ENCODE results near the gene FOXO6.
A peak's percentile ranks its signal among the peaks of the same experiment; 100 is the strongest.

Gene FOXO6

DNA sequence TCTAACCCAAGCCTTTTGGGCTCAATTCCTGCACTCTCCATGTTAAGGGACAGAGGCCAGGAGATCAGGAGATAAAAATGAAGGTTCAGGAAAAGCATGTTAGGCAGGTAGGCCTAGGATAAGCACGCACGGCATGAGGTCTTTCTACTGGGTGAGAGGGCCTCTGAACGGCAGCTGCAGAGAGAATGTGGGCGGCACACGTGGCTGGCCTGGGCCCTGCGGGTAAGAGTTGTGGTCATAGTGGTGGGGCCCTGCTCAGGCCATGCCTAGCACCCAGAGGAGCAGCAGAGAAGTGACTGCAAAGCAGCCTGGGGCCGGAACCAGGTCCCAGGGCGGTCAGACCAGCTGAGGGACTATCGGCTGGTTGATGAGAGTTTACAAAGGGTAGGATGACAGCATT is 7.5 kb upstream of the FOXO6 start:
- no peak for DNase-seq

GRCh38 chr1:41354956-41355355 is 6.3 kb upstream of the FOXO6 start:
- no peak for DNase-seq

DNA sequence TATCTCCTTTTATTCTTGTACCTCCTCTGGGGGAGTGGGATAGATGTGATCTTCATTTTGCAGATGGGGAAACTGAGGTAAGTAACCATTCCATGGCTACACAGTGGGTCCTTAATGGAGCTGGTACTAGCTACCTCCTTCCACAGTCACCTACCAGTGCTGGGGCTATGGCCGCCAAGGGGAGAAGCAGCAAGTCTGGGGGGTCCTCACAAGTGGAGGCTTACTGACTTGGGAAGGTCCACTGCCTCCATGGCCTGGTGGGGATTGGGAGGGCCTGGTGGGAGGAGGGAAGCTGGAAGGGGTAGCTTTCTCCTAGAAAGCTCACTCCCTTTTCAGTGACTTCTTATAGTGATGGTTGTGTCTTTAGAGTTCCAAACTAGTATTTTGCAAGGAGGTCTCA is 5.9 kb upstream of the FOXO6 start:
- no peak for DNase-seq

DNA sequence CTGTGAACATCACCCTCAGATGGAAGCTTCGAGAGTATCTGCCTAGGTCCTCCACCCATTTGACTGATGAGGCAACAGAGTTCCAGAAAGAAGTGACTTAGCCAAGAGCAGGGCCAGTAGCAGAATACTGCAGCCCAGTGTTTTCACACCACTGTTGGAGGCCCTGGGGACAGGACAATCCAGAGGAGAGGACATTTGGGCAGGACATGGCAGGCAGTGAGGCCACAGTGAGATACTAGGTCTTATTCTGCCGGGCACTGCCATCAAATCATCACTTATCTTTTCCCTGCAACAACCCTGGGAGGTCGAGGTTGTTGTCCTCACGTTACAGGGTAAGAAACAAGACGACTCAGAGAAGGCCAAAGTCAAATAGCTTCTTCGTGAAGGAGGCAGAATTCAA is 5.5 kb upstream of the FOXO6 start:
- no peak for DNase-seq

GRCh38 chr1:41356752-41357151 is 4.5 kb upstream of the FOXO6 start:
- no peak for DNase-seq

- DNase-seq, result no peak
Observed at GRCh38 chr1:41357451-41358101, 3.7 kb upstream of the FOXO6 start.

DNA sequence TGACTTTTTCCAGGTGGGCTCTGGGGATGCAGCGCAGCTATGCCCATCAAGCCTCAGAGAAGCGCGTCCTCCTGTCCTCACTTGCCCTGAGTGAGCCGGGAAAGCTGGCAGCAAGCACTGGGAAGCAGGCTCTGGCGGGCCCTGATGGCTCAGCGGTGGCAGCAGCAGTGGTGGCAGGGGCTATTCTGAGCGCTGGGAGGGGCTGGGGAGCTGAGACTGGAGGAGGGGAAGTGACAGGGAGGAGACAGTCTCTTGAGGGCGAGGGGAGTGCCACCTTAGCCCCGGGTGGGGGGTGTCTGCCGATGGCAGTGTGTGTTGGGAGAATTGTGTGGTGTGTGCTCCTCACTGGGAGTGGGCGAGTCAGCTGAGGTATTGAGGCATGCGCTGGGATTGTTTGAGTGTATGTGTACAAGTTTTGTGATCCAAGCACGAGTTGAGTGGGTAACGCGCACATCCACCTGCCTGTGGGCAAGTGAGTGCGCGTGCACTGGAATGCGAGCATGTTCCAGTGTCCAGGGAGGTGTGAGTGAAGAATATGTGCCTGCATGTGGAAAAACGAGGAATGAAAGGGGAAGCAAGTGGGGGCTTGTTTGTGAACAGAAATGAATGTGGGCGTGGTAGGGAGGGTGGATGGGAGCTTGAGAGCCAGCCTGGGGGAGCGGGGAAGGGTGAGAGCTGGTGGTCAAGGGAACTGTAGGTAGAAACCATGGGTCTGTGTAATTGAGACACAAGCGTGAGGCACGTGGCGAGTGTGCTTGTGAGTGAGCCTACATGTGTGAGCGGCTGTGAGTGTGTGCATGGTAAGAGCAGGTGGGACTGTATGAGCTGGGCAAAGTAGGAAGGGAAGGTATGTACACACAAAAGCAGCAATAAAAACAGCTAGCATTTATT is 2.9 kb upstream of the FOXO6 start:
- DNase-seq, result no peak

DNA sequence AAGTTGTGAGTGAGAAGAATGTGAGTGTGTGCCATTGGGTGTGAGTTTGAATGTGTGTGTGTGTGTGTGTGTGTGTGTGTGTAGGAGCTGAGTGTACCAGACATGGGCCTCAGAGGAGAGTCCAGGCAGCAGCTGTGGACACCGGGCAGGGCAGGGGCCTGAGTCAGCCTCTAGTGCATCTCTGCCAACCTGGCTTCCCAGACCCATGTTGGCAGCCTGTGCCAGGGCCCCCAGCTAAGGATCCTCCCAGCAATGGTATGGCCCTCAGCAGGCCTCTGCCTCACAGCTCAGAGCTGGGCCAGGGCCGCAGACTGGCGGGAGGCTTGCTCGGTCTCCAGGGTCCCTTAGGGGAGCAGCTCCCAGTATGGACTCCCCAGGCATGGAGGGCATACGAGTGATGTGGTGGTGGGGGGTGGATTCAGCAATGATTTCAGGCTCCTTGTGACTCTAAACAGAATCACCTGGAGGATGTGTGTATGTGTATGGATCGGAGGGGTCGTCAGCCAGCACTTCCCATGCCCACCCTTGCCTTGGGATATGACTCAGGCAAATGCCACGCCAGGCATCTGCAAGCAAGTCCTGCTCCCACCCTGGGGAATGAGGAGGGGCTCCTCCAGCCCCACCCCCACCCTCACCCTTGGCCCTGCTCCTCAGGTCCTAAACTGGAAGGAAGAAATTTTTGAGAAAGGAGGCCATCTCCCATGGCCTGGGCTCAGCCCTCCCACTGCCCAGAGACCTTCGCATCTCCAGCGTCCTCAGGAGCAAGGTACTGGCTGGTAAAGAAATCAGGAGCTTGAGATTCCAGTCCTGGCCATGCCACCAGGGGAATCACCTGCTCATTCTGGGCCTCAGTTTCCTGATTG is 1.8 kb upstream of the FOXO6 start:
- DNase-seq, result no peak

DNA sequence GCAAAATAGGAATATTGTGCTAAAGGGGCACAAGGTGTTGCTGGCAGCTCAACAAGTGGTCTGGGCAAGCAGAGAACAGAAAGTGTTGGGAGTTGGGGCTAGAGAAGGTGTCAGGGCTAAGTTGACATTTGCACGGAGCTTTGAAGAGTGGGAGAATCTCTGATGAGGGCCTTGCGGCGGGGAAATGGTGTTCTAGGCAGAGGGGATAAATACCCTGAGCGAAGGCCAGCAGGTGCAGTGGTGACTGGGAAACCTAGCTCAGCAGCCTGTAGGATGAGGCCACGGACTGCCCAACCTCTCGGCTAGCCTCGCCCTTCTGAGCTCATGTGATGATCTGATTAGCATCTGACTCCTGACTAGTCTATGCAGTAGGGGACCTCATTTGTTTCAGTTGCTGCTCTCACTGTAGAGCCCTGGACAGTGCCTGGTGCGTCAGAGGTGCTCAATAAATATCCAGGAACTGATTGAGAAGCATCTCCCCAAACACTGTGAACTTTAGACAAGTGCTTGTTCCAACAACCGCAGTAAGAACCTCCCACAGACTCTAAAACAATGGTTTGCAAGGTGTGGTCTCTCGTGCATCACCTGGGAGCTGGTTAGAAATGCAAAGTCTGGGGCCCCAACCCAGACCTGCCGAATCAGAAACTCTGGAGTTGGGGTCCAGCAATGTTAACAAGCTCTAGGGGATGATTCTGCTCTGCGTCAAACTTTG is 1.0 kb upstream of the FOXO6 start:
- peak; percentile 89 to 95 for DNase-seq

DNA sequence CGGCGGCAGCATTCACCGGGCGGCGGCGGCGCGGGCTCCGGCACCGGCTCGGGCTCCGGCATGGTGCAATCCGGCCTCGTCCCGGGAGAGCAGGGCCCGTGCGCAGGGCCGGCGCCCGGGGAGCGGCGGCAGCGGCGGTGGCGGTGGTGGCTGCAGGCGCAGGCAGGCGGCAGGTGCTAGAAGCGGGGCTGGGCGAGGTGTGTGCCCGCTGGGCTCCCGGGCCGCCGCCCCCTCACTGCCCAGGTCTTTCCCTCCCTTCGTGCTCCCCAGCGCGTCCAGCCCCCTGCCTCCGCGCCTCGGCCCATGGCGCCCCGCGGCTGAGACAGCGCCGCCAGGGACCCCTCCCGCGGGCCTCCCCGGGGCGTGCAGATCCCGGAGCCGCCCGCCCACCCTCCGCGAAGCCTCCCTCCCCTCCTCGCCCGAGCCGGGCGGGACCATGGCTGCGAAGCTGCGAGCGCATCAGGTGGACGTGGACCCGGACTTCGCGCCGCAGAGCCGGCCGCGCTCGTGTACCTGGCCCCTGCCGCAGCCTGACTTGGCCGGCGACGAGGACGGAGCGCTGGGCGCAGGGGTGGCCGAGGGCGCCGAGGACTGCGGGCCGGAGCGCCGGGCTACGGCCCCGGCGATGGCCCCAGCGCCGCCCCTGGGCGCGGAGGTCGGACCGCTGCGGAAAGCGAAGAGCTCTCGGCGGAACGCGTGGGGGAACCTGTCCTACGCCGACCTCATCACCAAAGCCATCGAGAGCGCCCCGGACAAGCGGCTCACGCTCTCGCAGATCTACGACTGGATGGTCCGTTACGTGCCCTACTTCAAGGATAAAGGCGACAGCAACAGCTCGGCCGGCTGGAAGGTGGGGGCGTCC is 492 bp downstream of the FOXO6 start:
- DNase-seq, result peak in 1 of 2 experiments; percentile 91

- DNase-seq, result no peak
Observed at GRCh38 chr1:41362357-41362721, 1.1 kb downstream of the FOXO6 start.

- peak in 1 of 2 experiments; percentile 48 for DNase-seq
Observed at GRCh38 chr1:41362749-41363590, 1.7 kb downstream of the FOXO6 start.

- no peak for DNase-seq
Observed at GRCh38 chr1:41363591-41364320, 2.5 kb downstream of the FOXO6 start.

DNA sequence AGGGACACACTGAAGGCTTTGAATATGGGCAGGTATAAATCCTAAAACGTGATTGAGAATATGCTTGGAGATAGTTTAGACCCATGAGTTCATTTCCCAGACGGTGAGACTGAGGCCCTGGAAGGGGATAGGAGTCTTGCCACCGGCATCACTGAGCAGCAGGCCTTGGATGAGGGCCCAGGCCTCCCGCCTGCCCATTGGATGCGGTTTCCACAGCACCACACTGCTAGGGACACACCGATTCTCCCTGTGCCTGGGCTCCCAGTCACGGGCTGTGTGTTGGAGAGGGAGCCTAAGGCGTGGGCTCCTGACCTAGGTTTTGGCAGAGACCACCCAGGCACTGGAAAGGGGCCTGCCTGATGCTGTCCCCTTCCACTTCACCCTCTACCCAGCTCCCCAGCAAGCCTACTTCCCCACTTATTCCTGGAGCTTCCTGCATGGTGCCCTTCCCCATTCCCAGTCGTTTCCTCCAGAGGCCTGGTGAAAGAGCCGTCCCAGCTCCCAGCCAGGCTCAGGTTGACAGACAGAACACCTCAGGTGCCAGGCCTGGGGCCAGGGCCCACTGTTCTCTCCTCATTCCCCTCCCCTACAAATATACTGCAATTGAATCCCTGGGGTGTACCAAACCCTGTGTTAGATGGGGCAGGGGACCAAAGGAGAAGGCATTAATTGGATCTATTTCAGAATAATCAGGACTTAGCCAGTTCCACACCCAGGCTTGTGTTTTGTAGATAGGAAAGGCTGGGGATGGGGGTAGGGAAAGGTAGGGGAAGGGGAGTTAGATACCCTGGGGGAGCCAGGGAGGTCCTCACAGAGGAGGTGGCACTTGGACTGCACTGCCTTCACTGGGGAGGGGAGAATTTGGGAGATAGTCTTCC is 3.4 kb downstream of the FOXO6 start:
- DNase-seq, result no peak

DNA sequence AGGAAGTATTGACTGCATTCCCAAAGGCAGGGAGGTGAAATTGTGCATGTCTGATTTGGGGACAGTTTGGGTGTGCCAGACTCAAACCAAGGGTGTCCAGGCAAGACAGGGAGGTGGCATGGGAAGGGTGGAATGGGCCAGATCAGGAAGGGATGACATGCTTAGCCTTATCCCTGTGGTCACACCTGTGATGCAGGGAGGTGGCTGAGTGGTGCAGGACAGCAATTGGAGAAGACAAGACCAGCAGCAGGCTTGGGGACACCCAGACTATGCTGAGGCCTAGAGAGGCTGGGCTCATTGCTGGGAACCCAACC is 4.0 kb downstream of the FOXO6 start:
- no peak for DNase-seq

DNA sequence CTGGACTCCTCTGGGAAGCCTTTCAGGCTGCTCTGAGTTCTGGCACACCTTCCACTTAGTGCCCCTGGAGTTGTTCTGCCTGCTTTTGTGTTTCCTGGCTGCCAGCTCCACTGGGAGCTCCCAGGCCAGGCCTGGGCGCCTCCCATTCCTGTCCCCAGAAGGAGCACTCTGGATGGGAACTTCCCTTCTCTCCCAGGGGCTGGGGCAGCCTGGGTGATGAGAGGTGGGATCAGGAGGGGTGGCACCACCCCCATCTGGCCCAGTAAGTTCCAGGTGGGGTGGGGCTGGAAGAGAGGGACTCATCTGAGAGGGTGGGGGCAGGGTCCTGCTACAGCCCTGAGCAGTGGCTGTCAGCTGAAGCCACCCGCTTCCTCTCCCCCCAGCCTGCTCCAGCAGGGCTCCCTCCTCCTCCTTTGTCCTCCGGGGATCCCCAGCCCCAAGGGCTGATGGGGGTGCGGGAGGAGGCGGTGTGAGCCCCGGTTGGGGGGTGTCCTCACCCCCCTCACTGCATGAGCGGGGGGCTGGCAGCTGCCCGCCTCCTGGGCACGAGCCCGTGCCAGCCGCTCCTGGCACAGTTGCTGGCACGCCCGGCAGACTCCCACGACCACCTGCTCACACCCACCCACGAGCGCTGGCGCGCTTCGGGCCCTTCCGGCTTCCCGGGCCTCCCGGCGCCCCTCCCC is 4.7 kb downstream of the FOXO6 start:
- DNase-seq, result peak; percentile 59 to 81

DNA sequence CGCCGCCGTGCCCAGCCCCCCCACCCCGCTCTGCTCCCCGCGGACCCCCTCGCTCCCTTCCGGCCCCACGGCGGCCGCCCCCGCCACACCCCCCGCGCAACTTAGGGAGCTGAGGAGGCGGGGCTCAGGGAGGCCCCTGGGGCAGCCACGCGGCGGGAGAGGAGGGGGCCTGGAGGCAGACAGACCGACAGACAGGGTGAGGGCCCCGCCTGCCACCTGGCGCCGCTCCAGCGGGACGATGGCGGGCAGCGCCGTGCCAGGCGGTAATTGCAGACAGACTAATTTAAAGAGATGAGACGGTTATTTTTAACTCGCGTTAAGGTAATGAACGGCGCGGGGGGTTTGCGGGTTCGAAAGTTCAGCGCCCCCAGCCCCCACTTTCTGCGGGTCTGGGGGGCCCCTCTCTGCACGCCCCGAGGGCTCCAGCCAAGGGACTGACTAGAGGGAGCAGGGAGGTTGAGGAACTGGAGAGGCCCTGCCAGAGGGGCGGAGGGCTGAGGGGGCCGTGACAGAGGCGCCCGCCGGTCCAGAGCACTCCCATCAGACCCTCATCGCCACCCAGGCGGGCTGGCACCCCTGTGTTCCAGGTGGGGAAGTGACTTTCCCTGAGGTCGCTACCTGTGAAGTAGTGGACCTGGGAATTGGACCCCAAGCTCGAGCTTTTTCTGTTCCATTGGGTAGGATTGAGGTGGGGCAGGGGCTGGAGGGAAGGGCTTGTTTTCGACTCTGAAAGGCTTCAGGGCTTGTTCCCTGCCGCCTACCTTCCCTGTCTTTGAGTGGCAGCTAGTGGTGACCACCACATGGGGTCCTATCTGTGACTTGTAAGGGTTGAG is 5.4 kb downstream of the FOXO6 start:
- peak; percentile 39 to 79 for DNase-seq

- no peak for DNase-seq
Observed at GRCh38 chr1:41367288-41367642, 6.0 kb downstream of the FOXO6 start.

Measured in NCI-H526 (cell line).